ENCODE measurements around the gene CPNE5.
"Not testable (repeated sequence)": the region's sequence is repeated elsewhere in the genome, so short reads cannot be mapped to it uniquely, and the experiment has no call there.

Gene CPNE5

GRCh38 chr6:36814249-36814648 is 25.0 kb downstream of the CPNE5 start:
- DNase-seq, result no peak
- Histone ChIP-seq H3K4me3 (ENCODE audit: low read length) (no peak overlapping the region), H2AFZ (ENCODE audit: low read length) (no peak overlapping the region), H3K27me3 (replicated peaks; ENCODE audit: insufficient read depth, low read length) (no peaks in the 10 kb centered on the region), H3K79me2 (ENCODE audit: low read length) (no peaks in the 10 kb centered on the region), H3K9ac (ENCODE audit: low read length) (no peak overlapping the region), H3K36me3 (replicated peaks; ENCODE audit: insufficient read depth, low read length) (no peaks in the 10 kb centered on the region), H3K4me2 (ENCODE audit: low read depth, low read length) (no peak overlapping the region), H3F3A (ENCODE audit: insufficient read depth, low read length) (no peaks in the 10 kb centered on the region), H3K9me3 (replicated peaks; ENCODE audit: insufficient read depth, low read length) (no peaks in the 10 kb centered on the region), H4K20me1 (ENCODE audit: insufficient read depth, low read length) (no peaks in the 10 kb centered on the region), H3K9me2 (replicated peaks; ENCODE audit: insufficient read depth, low read length) (no peaks in the 10 kb centered on the region), H3K27ac (ENCODE audit: low read length) (no peak overlapping the region), H3K4me1 (ENCODE audit: low read length) (no peaks in the 10 kb centered on the region)
- TF ChIP-seq EZH2 (optimal IDR thresholded peaks at IDR 0.05; ENCODE audit: low read depth, low read length) (no peak), EZH2phosphoT487 (IDR thresholded peaks at IDR 0.05; ENCODE audit: low read length) (no peak)
- TF ChIP-seq, protein P1, sequence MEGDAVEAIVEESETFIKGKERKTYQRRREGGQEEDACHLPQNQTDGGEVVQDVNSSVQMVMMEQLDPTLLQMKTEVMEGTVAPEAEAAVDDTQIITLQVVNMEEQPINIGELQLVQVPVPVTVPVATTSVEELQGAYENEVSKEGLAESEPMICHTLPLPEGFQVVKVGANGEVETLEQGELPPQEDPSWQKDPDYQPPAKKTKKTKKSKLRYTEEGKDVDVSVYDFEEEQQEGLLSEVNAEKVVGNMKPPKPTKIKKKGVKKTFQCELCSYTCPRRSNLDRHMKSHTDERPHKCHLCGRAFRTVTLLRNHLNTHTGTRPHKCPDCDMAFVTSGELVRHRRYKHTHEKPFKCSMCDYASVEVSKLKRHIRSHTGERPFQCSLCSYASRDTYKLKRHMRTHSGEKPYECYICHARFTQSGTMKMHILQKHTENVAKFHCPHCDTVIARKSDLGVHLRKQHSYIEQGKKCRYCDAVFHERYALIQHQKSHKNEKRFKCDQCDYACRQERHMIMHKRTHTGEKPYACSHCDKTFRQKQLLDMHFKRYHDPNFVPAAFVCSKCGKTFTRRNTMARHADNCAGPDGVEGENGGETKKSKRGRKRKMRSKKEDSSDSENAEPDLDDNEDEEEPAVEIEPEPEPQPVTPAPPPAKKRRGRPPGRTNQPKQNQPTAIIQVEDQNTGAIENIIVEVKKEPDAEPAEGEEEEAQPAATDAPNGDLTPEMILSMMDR (IDR thresholded peaks at IDR 0.05; ENCODE audit: low read length), result no peak

GRCh38 chr6:36813526-36813925 is 25.7 kb downstream of the CPNE5 start:
- Histone ChIP-seq H3K4me1 (ENCODE audit: low read length) (no peaks in the 10 kb centered on the region), H3K36me3 (replicated peaks; ENCODE audit: insufficient read depth, low read length) (no peaks in the 10 kb centered on the region), H3K27ac (ENCODE audit: low read length) (no peak overlapping the region), H3K9ac (ENCODE audit: low read length) (no peak overlapping the region), H3K79me2 (ENCODE audit: low read length) (no peaks in the 10 kb centered on the region), H3K27me3 (replicated peaks; ENCODE audit: insufficient read depth, low read length) (no peaks in the 10 kb centered on the region), H3K4me3 (ENCODE audit: low read length) (no peak overlapping the region), H3K4me2 (ENCODE audit: low read depth, low read length) (no peak overlapping the region), H3F3A (ENCODE audit: insufficient read depth, low read length) (no peaks in the 10 kb centered on the region), H2AFZ (ENCODE audit: low read length) (no peak overlapping the region), H3K9me2 (replicated peaks; ENCODE audit: insufficient read depth, low read length) (no peaks in the 10 kb centered on the region), H3K9me3 (replicated peaks; ENCODE audit: insufficient read depth, low read length) (no peaks in the 10 kb centered on the region), H4K20me1 (ENCODE audit: insufficient read depth, low read length) (no peaks in the 10 kb centered on the region)
- DNase-seq, result no peak
- TF ChIP-seq, protein P1 (IDR thresholded peaks at IDR 0.05; ENCODE audit: low read length), result no peak
- no peak for TF ChIP-seq EZH2 (optimal IDR thresholded peaks at IDR 0.05; ENCODE audit: low read depth, low read length)
- TF ChIP-seq EZH2phosphoT487 (IDR thresholded peaks at IDR 0.05; ENCODE audit: low read length), result no peak

DNA sequence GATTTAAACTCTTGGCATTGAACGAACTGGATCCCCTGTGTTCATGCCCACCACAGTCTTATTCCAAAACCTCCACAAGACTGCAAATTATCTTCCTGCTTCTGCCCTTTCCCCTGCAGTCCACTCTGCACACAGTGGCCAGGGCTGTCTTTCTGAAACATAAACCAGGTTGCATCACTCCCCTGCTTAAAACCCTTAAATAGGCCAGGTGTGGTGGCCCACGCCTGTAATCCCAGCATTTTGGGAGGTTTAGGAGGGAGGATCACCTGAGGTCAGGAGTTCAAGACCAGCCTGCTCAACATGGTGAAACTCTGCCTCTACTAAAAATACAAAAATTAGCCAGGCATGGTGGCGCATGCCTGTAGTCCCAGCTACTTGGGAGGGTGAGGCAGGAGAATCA is 26.2 kb downstream of the CPNE5 start:
- H3K4me3 ChIP-seq (ENCODE audit: low read length); H3K9ac ChIP-seq (ENCODE audit: low read length); H3K27me3 ChIP-seq (replicated peaks; ENCODE audit: insufficient read depth, low read length); H4K20me1 ChIP-seq (ENCODE audit: insufficient read depth, low read length); H3K4me2 ChIP-seq (ENCODE audit: low read depth, low read length); H2AFZ ChIP-seq (ENCODE audit: low read length); H3K27ac ChIP-seq (ENCODE audit: low read length); H3K9me3 ChIP-seq (replicated peaks; ENCODE audit: insufficient read depth, low read length); H3K9me2 ChIP-seq (replicated peaks; ENCODE audit: insufficient read depth, low read length); H3K4me1 ChIP-seq (ENCODE audit: low read length); H3K36me3 ChIP-seq (replicated peaks; ENCODE audit: insufficient read depth, low read length); H3K79me2 ChIP-seq (ENCODE audit: low read length); H3F3A ChIP-seq (ENCODE audit: insufficient read depth, low read length); DNase-seq: not testable (repeated sequence)

DNA sequence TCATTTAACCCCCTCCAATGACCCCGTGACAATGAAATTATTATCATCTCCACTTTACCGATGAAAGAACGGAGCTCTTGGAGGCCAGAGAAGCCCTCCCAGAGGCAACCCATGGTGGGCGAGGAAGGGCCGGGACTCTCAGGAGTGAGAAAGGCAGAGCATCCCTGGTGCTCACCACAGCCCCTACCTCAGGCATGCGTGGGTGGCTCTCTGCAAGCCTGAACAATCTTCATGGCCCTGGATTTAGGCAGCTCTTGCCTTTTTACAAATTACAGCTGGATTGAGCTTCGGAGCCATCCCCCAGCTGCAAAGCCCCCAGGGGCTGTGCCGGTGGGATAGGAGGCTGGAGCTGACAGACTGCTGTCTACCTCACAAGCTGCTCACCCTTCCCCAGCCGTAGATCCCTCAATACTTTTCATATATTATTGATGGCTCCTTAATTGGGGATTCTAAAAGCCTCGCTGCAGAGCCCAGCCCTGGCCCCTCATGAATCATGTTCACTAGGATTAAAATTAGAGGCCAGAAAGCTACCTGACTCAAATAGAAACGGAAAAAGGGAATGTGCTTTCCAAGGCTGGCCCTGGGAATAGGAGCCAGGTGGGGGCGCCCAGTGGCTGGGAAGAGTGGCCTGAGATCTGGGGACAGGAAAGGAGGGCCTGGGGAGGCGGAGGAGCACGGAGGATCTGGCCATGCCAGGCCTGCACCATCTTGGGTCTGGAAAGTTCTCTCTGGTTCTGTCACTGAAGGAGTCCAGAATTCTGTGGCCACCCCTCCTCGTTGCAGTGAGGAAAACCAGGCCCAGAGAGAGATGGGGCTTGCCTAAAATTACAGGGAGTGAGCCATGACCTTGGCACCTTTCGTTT is 29.1 kb downstream of the CPNE5 start:
- H3K4me3 ChIP-seq (ENCODE audit: low read length), result no peak overlapping the region
- H3K4me2 ChIP-seq (ENCODE audit: low read depth, low read length), result no peak overlapping the region
- no peaks in the 10 kb centered on the region for H3K9me2 ChIP-seq (replicated peaks; ENCODE audit: insufficient read depth, low read length)
- no peaks in the 10 kb centered on the region for H3K4me1 ChIP-seq (ENCODE audit: low read length)
- no peaks in the 10 kb centered on the region for H3F3A ChIP-seq (ENCODE audit: insufficient read depth, low read length)
- no peaks in the 10 kb centered on the region for H3K27me3 ChIP-seq (replicated peaks; ENCODE audit: insufficient read depth, low read length)
- TF ChIP-seq, protein P1 (IDR thresholded peaks at IDR 0.05; ENCODE audit: low read length), result no peak
- TF ChIP-seq EZH2phosphoT487 (IDR thresholded peaks at IDR 0.05; ENCODE audit: low read length), result no peak
- TF ChIP-seq EZH2 (optimal IDR thresholded peaks at IDR 0.05; ENCODE audit: low read depth, low read length), result no peak
- no peaks in the 10 kb centered on the region for H4K20me1 ChIP-seq (ENCODE audit: insufficient read depth, low read length)
- H3K9me3 ChIP-seq (replicated peaks; ENCODE audit: insufficient read depth, low read length), result no peaks in the 10 kb centered on the region
- no peak overlapping the region for H3K9ac ChIP-seq (ENCODE audit: low read length)
- H3K36me3 ChIP-seq (replicated peaks; ENCODE audit: insufficient read depth, low read length), result no peaks in the 10 kb centered on the region
- no peaks in the 10 kb centered on the region for H3K79me2 ChIP-seq (ENCODE audit: low read length)
- no peak overlapping the region for H3K27ac ChIP-seq (ENCODE audit: low read length)
- no peak overlapping the region for H2AFZ ChIP-seq (ENCODE audit: low read length)
- no peak for DNase-seq

Data from MM.1S (cell line).